Pancreas (tissue), 10 donors: ENCODE measurements around the gene BUB1. TPM values are rescaled to one million over a fixed set of nuclear protein-coding genes. Genes with fewer than 3 reads are reported as not detected.
A peak's percentile ranks its signal among the peaks of the same experiment; 100 is the strongest.

ENCODE experiments used
- ATAC-seq, 4 donors: fragments of 200-7000 bp; cut with Tn5 transposase; one replicate each; pipeline versions ENCODE4 v1.8.0 to v1.9.1; 2020; ENCODE audit warnings: mild to moderate bottlenecking in 4 of 4, moderate library complexity in 4 of 4
- DNase-seq, 6 donors: peaks; one replicate each; pipeline ENCODE4 v3.0.0-alpha.2; 2020
- FAIRE-seq: peaks from 2 replicates; lab custom pipeline; 2012; peaks lifted over from hg19 to GRCh38; lab: Jason Lieb, UNC
- H3K27ac ChIP-seq, 4 donors: fragments of 200-600 bp; sonication (generic); 1 replicate in 3 of 4; 2 replicates in 1 of 4; pipeline versions ENCODE4 v1.5.0 to v1.8.0; 2020
- H3K27me3 ChIP-seq, 4 donors: fragments of 200-600 bp; one replicate each; pipeline ENCODE4 v1.8.0; 2021
- H3K36me3 ChIP-seq, 3 donors: fragments of 200-600 bp; sonication (generic) in 1 of 3; one replicate each; pipeline versions ENCODE4 v1.5.0 to v1.8.0; 2020 to 2021
- H3K4me1 ChIP-seq, 3 donors: fragments of 200-600 bp; one replicate each; pipeline ENCODE4 v1.8.0; 2021
- H3K4me3 ChIP-seq, 4 donors: fragments of 200-600 bp; sonication (generic) in 2 of 4; one replicate each; pipeline versions ENCODE4 v1.5.0 to v1.8.0; 2020 to 2021
- H3K9me3 ChIP-seq, 4 donors: fragments of 200-600 bp; one replicate each; pipeline ENCODE4 v1.8.0; 2021
- WGBS, 2 donors: extraction: QIAGEN DNeasy Blood & Tissue Kit; methylation state at CpG; one replicate each; pipeline ENCODE4 v1.1.7; 2013; 5-methylcytosine and 5-hydroxymethylcytosine counted together
- intact Hi-C, 3 donors: fragments of 100-400 bp; cut with DNase I; formaldehyde crosslinking; loops; one replicate each; pipeline versions ENCODE4 v1.11.1 to v1.14.2; 2022
- polyA plus RNA-seq, 2 donors: library from polyadenylated mRNA; stranded (reverse); fragments of 200-250 nt; gene quantifications; one replicate each; pipeline ENCODE4 v1.2.3, GENCODE V29; 2013
- total RNA-seq, 6 donors: library from RNA; stranded (reverse); fragmentation: NEBNext Ultra II Directional in 4 of 6; extraction: Animal tissue kit (Norgen Biotek cat#: 25700) in 4 of 6; gene quantifications; one replicate each; pipeline versions ENCODE4 v1.2.1 to v1.2.4, GENCODE V29; 2021 to 2023
- TF ChIP-seq, protein P1 (sequence below), 4 donors: fragments of 200-600 bp; sonication (generic) in 3 of 4; IDR thresholded peaks; one replicate each; pipeline versions ENCODE4 v1.5.0 to v1.8.0; 2021; ENCODE audit warnings: antibody characterized with exemption in 4 of 4
- donor health status: healthy with polysubstance abuse.
- donor health status: DM: no; HTN: no; CAD: no; lungs with moderate emphysema.
- donor health status: DM: no; HTN: no; CAD: no.
- donor health status: control.
- donor health status: control.
- donor health status: Bipolar disorder and iron deficiency.
- donor health status: DM: yes; HTN: yes; CAD: no.
- donor health status: DM: no; HTN: no; CAD: no.
- donor health status: DM: no; HTN: no; CAD: no.
- donor health status: DM: yes; HTN: yes; CAD: no.

BUB1 gene
- total and polyA plus RNA-seq, 8 donors: 0.04 to 1.4 (median 0.17) TPM; not detected in 1

DNA sequence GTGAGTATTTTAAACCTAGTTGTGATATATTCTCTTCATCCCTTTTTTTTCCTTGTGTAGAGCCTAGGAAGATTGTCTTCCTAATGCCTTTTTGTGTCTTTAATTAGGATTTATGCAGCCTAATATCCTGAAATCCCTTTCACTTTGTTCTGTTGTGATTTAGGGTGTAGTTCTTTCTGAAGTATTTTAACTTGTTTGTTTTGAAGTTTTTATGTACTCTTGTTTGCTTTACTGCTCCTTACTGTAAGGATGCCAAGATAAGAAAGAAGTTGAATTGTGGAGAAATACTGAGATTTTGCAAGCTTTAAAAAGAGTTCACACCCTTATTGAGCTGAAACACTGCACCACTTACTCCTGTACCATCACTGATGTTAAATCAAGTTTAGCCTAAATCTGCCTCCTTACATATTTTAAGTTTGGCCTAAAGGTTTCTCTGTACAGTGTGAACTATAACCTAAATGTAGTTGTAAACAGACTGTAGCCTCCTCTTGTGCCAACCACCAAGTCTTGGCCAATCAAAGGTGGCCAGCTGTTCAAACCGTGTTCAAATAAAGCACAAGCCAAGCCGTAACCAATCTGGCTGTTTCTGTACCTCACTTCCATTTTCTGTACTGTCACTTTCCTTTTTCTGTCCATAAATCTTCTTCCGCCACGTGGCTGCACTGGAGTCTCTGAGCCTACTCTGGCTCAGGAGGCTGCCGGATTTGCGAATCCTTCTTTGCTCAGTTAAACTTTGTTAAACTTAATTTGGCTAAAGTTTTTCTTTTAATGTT, 36.8 kb upstream of the BUB1 start:
- Histone ChIP-seq H3K27me3 (peaks cover 0 to under 1% (median 0%) of the 10 kb centered on the region in 4 donors), H3K9me3 (no peaks in the 10 kb centered on the region), H3K36me3 (no peaks in the 10 kb centered on the region), H3K27ac (no peak overlapping the region), H3K4me3 (no peak overlapping the region), H3K4me1 (no peaks in the 10 kb centered on the region)
- WGBS, 2 donors: 71 to 78% methylated on average over 6 of the region's 6 CpGs
- intact Hi-C loops: no loop called here
- no peak for ATAC-seq
- no peak for DNase-seq
- FAIRE-seq: no peak
- TF ChIP-seq, protein P1, sequence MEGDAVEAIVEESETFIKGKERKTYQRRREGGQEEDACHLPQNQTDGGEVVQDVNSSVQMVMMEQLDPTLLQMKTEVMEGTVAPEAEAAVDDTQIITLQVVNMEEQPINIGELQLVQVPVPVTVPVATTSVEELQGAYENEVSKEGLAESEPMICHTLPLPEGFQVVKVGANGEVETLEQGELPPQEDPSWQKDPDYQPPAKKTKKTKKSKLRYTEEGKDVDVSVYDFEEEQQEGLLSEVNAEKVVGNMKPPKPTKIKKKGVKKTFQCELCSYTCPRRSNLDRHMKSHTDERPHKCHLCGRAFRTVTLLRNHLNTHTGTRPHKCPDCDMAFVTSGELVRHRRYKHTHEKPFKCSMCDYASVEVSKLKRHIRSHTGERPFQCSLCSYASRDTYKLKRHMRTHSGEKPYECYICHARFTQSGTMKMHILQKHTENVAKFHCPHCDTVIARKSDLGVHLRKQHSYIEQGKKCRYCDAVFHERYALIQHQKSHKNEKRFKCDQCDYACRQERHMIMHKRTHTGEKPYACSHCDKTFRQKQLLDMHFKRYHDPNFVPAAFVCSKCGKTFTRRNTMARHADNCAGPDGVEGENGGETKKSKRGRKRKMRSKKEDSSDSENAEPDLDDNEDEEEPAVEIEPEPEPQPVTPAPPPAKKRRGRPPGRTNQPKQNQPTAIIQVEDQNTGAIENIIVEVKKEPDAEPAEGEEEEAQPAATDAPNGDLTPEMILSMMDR (IDR thresholded peaks at IDR 0.05): no peak

GRCh38 chr2:110713513-110714362, 35.9 kb upstream of the BUB1 start:
- no peak for DNase-seq
- no peaks in the 10 kb centered on the region for H3K36me3 ChIP-seq
- H3K9me3 ChIP-seq: no peaks in the 10 kb centered on the region
- H3K4me1 ChIP-seq: no peaks in the 10 kb centered on the region
- no peak overlapping the region for H3K4me3 ChIP-seq
- FAIRE-seq: no peak
- intact Hi-C loops: no loop called here
- TF ChIP-seq, protein P1 (IDR thresholded peaks at IDR 0.05): no peak
- ATAC-seq: peak in 2 of 4 donors; percentile 43 to 68
- H3K27me3 ChIP-seq: peaks cover 0 to 3% (median 0%) of the 10 kb centered on the region in 4 donors
- no peak overlapping the region for H3K27ac ChIP-seq
- 74 to 77% methylated on average over 6 of the region's 6 CpGs for WGBS, 2 donors

DNA sequence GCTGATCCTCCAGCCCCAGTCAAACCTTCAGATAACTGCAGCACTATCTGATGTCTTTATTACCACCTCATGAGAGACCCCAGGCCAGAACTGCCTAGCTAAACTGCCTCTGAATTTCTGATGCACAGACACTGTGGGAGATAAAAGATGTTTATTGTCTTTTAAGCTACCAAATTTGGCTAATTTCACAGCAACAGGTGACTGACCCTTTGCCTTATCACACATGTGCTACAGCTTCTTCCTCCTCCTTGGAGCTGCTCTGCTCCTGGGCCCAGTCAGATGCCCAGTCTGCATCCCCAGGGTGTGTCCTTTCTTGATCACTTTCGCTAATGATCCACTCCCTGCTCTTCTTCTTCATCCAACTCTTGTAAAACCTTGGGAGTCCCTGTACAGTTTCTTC, 34.9 kb upstream of the BUB1 start:
- DNase-seq (no peak), ATAC-seq (no peak), FAIRE-seq (no peak)
- TF ChIP-seq, protein P1 (IDR thresholded peaks at IDR 0.05): no peak
- no peaks in the 10 kb centered on the region for H3K9me3 ChIP-seq
- 91 to 100% methylated on average over 1 of the region's 1 CpG for WGBS, 2 donors
- no peaks in the 10 kb centered on the region for H3K4me1 ChIP-seq
- H3K36me3 ChIP-seq: no peaks in the 10 kb centered on the region
- H3K27me3 ChIP-seq: peaks cover 0 to 3% (median 0%) of the 10 kb centered on the region in 4 donors
- intact Hi-C loops: no loop called here
- H3K27ac ChIP-seq: no peak overlapping the region
- H3K4me3 ChIP-seq: no peak overlapping the region

GRCh38 chr2:110708455-110708854, 30.6 kb upstream of the BUB1 start:
- FAIRE-seq: no peak
- no peaks in the 10 kb centered on the region for H3K4me1 ChIP-seq
- TF ChIP-seq, protein P1 (IDR thresholded peaks at IDR 0.05): no peak
- H3K9me3 ChIP-seq: no peaks in the 10 kb centered on the region
- H3K36me3 ChIP-seq: no peaks in the 10 kb centered on the region
- ATAC-seq: no peak
- H3K4me3 ChIP-seq: no peak overlapping the region
- no peak overlapping the region for H3K27ac ChIP-seq
- WGBS, 2 donors: 9 to 10% methylated on average over 1 of the region's 1 CpG
- intact Hi-C loops: no loop called here
- H3K27me3 ChIP-seq: peaks cover 0 to 3% (median 0%) of the 10 kb centered on the region in 4 donors
- DNase-seq: no peak
